Measurements from ENCODE around the gene IL6ST.

DNA sequence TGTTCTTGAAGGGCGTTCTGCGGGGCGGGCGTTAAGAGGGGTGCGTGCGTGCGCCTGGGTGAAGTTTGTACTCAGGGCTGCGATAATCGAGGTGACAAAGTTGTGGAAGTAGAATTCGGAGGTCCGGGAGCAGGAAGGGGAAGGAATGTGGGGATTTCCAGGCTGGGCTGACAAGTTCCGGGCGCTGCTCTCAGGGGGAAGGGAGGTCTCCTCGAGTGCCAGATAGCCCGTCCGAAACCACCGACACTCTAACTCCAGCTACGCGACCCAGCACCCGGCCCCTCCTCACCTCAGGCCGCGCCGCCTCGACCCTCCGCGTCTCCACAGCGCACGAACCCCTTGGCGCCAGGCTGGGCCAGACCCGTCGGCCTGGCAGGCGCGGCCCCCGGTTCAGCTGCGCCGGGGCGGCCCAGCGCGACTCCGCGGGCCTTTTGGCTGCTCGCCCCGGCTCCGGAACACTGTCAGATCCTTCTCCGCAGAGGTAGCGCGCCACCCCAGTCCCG, at the start of gene IL6ST:
- TF ChIP-seq ARNT (IDR thresholded peaks at IDR 0.05) (no peak), ZNF384 (IDR thresholded peaks at IDR 0.05) (no peak), PKNOX1 (IDR thresholded peaks at IDR 0.05) (no peak), LEF1 (IDR thresholded peaks at IDR 0.05; ENCODE audit: borderline replicate concordance) (no peak), FOXM1 (IDR thresholded peaks at IDR 0.05; ENCODE audit: borderline replicate concordance) (no peak), FOXA1 (IDR thresholded peaks at IDR 0.05) (no peak), NFRKB (IDR thresholded peaks at IDR 0.05) (no peak), SP1 (IDR thresholded peaks at IDR 0.05) (no peak), BHLHE40 (IDR thresholded peaks at IDR 0.05; ENCODE audit: borderline replicate concordance) (no peak), SUZ12 (IDR thresholded peaks at IDR 0.05) (no peak), ELF4 (IDR thresholded peaks at IDR 0.05) (no peak), CTBP1 (IDR thresholded peaks at IDR 0.05; ENCODE audit: borderline replicate concordance) (no peak), FOXK2 (IDR thresholded peaks at IDR 0.05) (no peak)
